Testis (tissue), 2 donors: ENCODE results near the gene PPFIBP1.

Experiments used
- POLR2A ChIP-seq: fragments of 450-650 bp; IDR thresholded peaks from one replicate; pipeline ENCODE4 v1.6.1; 2017; ENCODE audit warnings: antibody characterized with exemption, mild to moderate bottlenecking, moderate library complexity
- TF ChIP-seq, protein P1 (sequence below), 3 experiments: fragments of 450-650 bp in 2 of 3; fragments of 200-600 bp in 1 of 3; sonication (generic) in 1 of 3; IDR thresholded peaks; one replicate each; pipeline ENCODE4 v1.5.1; 2016 to 2019; ENCODE audit warnings: antibody characterized with exemption in 3 of 3, mild to moderate bottlenecking in 2 of 3, moderate library complexity in 1 of 3

DNA sequence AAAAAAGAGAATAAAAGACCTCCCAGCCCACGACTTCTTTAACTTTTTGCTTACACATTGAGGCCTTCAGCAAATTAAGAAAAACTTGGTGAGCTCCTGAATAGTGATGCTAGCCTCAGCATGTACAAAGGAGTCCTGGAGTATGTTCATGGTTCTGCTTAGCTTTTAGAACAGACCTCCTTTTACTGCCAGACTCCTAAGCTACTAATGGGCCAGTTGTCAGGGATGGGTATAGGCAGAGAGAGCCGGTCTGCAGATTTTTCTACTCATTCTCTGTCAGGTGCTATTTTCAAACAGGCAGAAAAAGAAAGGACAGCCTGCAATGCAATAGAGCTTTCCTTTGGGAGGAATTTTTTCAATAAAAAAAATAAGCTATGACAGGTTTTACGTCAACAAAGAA is 90.4 kb downstream of the PPFIBP1 start:
- TF ChIP-seq, protein P1, sequence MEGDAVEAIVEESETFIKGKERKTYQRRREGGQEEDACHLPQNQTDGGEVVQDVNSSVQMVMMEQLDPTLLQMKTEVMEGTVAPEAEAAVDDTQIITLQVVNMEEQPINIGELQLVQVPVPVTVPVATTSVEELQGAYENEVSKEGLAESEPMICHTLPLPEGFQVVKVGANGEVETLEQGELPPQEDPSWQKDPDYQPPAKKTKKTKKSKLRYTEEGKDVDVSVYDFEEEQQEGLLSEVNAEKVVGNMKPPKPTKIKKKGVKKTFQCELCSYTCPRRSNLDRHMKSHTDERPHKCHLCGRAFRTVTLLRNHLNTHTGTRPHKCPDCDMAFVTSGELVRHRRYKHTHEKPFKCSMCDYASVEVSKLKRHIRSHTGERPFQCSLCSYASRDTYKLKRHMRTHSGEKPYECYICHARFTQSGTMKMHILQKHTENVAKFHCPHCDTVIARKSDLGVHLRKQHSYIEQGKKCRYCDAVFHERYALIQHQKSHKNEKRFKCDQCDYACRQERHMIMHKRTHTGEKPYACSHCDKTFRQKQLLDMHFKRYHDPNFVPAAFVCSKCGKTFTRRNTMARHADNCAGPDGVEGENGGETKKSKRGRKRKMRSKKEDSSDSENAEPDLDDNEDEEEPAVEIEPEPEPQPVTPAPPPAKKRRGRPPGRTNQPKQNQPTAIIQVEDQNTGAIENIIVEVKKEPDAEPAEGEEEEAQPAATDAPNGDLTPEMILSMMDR (IDR thresholded peaks at IDR 0.05): no peak
- no peak for TF ChIP-seq POLR2A
